Measurements from ENCODE around the gene PVALB.
A peak's percentile ranks its signal among the peaks of the same experiment; 100 is the strongest.

Gene PVALB

DNA sequence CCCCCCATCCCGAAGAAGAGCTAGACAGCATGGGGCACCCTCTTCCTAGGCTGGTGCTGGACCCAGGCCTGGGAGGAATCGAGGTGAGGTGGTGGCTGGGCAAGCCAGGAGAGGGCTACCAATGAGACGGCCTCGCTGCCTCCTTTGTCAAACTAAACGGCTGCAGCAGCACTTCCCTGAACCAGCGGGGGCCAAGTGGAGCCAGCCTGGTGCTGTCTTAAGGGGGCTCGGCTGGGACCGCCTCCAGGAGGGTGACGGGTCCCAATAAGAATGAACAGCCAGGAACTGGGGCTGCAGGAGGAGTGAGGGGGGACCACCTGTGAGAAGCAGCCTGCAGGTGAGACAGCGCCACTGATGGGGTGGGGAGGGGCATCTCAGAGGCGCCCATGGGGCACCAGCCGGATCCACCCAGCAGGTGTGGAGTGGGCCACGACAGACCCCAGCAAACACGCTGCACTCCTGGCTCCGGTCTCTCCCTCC lies 58.0 kb downstream of the PVALB start:
- DNase-seq (ENCODE audit: extremely low spot score) = no peak
- POLR2A ChIA-PET = interaction anchor here (2.9 kb wide), 1 partner anchor 17 kb away, joined by 13 read pairs; the partner anchor contains the start of gene IFT27
- CTCF ChIA-PET = interaction anchor here (0.8 to 2.6 kb wide), 3 partner anchors 15 to 174 kb away, joined by 3 to 30 read pairs (median 4); partner anchors contain the start of gene IFT27
- TF ChIP-seq L3MBTL2 (conservative IDR thresholded peaks at IDR 0.05) = no peak
- TF ChIP-seq FOXA1 (IDR thresholded peaks at IDR 0.05) = no peak
- TF ChIP-seq HDGF (IDR thresholded peaks at IDR 0.05; ENCODE audit: borderline replicate concordance) = no peak
- no peak for TF ChIP-seq SUZ12 (IDR thresholded peaks at IDR 0.05)
- TF ChIP-seq ELF4 (IDR thresholded peaks at IDR 0.05) = no peak
- no peak for TF ChIP-seq ZNF384 (IDR thresholded peaks at IDR 0.05)
- no peak for TF ChIP-seq FOXM1 (IDR thresholded peaks at IDR 0.05; ENCODE audit: borderline replicate concordance)
- TF ChIP-seq FOXK2 (IDR thresholded peaks at IDR 0.05) = no peak
- TF ChIP-seq LEF1 (IDR thresholded peaks at IDR 0.05; ENCODE audit: borderline replicate concordance) = no peak
- TF ChIP-seq TARDBP (IDR thresholded peaks at IDR 0.05) = no peak
- TF ChIP-seq CTBP1 (IDR thresholded peaks at IDR 0.05; ENCODE audit: borderline replicate concordance) = no peak
- TF ChIP-seq, protein P1, sequence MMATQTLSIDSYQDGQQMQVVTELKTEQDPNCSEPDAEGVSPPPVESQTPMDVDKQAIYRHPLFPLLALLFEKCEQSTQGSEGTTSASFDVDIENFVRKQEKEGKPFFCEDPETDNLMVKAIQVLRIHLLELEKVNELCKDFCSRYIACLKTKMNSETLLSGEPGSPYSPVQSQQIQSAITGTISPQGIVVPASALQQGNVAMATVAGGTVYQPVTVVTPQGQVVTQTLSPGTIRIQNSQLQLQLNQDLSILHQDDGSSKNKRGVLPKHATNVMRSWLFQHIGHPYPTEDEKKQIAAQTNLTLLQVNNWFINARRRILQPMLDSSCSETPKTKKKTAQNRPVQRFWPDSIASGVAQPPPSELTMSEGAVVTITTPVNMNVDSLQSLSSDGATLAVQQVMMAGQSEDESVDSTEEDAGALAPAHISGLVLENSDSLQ (IDR thresholded peaks at IDR 0.05) = no peak
- TF ChIP-seq NFRKB (IDR thresholded peaks at IDR 0.05) = no peak
- no peak for TF ChIP-seq BHLHE40 (IDR thresholded peaks at IDR 0.05; ENCODE audit: borderline replicate concordance)
- no peak for TF ChIP-seq SP1 (IDR thresholded peaks at IDR 0.05)
- TF ChIP-seq ARNT (IDR thresholded peaks at IDR 0.05) = no peak

DNA sequence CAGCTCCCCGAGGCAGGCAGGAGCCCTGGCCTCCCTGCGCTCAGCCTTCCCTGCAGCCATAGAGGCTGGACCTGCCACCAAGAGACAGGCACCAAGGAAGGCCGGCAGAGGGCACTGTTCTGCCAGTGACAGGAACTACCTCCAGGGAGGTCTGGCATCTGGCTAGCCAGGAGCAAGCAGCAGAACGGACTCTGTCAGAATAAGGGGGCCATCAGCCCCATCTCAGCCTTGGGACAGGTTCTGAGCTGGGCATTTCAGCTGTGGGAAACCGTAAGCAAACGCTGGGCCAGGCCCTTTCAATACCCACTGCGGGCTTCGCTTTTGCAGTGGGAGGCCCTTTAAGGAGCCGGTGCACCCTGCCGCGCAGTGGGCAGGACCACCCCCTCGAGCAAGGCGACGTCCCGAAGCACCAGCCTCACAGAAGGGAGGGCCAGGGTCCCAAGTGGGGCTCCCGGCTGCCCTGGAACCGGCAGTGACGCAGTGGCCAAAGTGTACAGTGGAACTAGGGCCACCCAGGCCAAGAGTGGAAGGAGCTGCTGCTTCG lies 59.1 kb downstream of the PVALB start:
- CTCF ChIA-PET = interaction anchor here (0.6 to 2.6 kb wide), 9 partner anchors 11 to 225 kb away, joined by 3 to 30 read pairs (median 3); partner anchors contain the start of gene IFT27
- no peak for TF ChIP-seq LEF1 (IDR thresholded peaks at IDR 0.05; ENCODE audit: borderline replicate concordance)
- TF ChIP-seq TARDBP (IDR thresholded peaks at IDR 0.05) = no peak
- no peak for TF ChIP-seq FOXK2 (IDR thresholded peaks at IDR 0.05)
- no peak for TF ChIP-seq BHLHE40 (IDR thresholded peaks at IDR 0.05; ENCODE audit: borderline replicate concordance)
- no peak for TF ChIP-seq FOXM1 (IDR thresholded peaks at IDR 0.05; ENCODE audit: borderline replicate concordance)
- no peak for TF ChIP-seq SP1 (IDR thresholded peaks at IDR 0.05)
- TF ChIP-seq SUZ12 (IDR thresholded peaks at IDR 0.05) = no peak
- no peak for TF ChIP-seq NFRKB (IDR thresholded peaks at IDR 0.05)
- TF ChIP-seq, protein P1 (IDR thresholded peaks at IDR 0.05) = no peak
- no peak for TF ChIP-seq L3MBTL2 (conservative IDR thresholded peaks at IDR 0.05)
- TF ChIP-seq CTBP1 (IDR thresholded peaks at IDR 0.05; ENCODE audit: borderline replicate concordance) = no peak
- no peak for TF ChIP-seq HDGF (IDR thresholded peaks at IDR 0.05; ENCODE audit: borderline replicate concordance)
- no peak for TF ChIP-seq FOXA1 (IDR thresholded peaks at IDR 0.05)
- no peak for TF ChIP-seq ARNT (IDR thresholded peaks at IDR 0.05)
- no peak for TF ChIP-seq ZNF384 (IDR thresholded peaks at IDR 0.05)
- no peak for TF ChIP-seq ELF4 (IDR thresholded peaks at IDR 0.05)
- POLR2A ChIA-PET = interaction anchor here (0.9 kb wide), 1 partner anchor 18 kb away, joined by 3 read pairs; the partner anchor contains the start of gene IFT27
- DNase-seq (ENCODE audit: extremely low spot score) = peak; percentile 86

DNA sequence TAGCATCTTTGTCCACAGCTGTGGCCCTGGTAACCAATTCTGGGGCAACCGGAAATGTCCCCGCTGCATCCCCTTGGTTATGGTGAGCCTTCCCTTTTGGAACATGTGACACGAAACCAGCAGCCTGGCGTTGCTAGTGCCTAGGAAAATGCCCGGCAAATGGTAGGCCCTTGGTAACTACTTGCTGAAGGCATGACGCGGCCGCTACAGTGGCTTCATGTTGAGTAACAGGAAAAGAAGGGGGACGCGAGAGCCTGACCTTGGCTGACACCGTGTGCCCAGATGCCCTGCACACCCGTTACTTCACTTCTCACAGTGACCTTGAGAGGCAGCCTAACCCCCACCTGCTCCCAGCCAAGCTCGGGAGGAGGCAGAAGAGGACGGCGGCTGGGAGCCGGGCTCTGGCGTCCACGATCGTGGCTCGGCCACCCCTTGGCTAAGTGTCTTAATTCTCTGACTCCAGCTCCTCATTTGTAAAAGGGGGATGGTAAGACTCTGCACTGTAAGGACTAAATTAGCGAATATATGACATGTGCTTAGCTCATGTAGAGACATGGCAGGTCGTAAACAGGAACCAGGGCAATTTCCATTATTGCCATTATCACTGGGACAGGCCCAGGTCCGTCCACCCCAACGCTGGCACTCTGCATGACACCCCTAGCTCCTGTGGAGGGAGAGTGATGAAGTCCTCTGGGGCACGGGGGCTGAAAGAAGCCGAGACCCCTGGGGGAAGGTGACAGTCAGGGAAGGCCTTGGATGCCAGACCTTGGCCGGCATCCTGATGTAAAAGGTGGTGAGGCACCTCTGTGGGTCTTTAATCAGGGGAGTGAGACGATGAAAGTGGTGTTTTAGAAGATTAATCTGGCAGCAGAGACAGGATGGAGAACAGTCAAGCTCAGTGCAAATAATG lies 59.8 kb downstream of the PVALB start:
- POLR2A ChIA-PET = interaction anchor here (0.9 kb wide), 1 partner anchor 18 kb away, joined by 3 read pairs; the partner anchor contains the start of gene IFT27
- DNase-seq (ENCODE audit: extremely low spot score) = no peak
- CTCF ChIA-PET = interaction anchor here (0.6 to 2.6 kb wide), 8 partner anchors 11 to 1500 kb away, joined by 3 to 30 read pairs (median 4); partner anchors contain the start of gene IFT27
- no peak for TF ChIP-seq SP1 (IDR thresholded peaks at IDR 0.05)
- no peak for TF ChIP-seq LEF1 (IDR thresholded peaks at IDR 0.05; ENCODE audit: borderline replicate concordance)
- no peak for TF ChIP-seq TARDBP (IDR thresholded peaks at IDR 0.05)
- TF ChIP-seq BHLHE40 (IDR thresholded peaks at IDR 0.05; ENCODE audit: borderline replicate concordance) = no peak
- TF ChIP-seq, protein P1 (IDR thresholded peaks at IDR 0.05) = no peak
- no peak for TF ChIP-seq CTBP1 (IDR thresholded peaks at IDR 0.05; ENCODE audit: borderline replicate concordance)
- no peak for TF ChIP-seq HDGF (IDR thresholded peaks at IDR 0.05; ENCODE audit: borderline replicate concordance)
- TF ChIP-seq ELF4 (IDR thresholded peaks at IDR 0.05) = no peak
- TF ChIP-seq NFRKB (IDR thresholded peaks at IDR 0.05) = no peak
- no peak for TF ChIP-seq FOXA1 (IDR thresholded peaks at IDR 0.05)
- no peak for TF ChIP-seq FOXK2 (IDR thresholded peaks at IDR 0.05)
- TF ChIP-seq SUZ12 (IDR thresholded peaks at IDR 0.05) = no peak
- no peak for TF ChIP-seq ARNT (IDR thresholded peaks at IDR 0.05)
- TF ChIP-seq FOXM1 (IDR thresholded peaks at IDR 0.05; ENCODE audit: borderline replicate concordance) = no peak
- no peak for TF ChIP-seq L3MBTL2 (conservative IDR thresholded peaks at IDR 0.05)
- no peak for TF ChIP-seq ZNF384 (IDR thresholded peaks at IDR 0.05)

DNA sequence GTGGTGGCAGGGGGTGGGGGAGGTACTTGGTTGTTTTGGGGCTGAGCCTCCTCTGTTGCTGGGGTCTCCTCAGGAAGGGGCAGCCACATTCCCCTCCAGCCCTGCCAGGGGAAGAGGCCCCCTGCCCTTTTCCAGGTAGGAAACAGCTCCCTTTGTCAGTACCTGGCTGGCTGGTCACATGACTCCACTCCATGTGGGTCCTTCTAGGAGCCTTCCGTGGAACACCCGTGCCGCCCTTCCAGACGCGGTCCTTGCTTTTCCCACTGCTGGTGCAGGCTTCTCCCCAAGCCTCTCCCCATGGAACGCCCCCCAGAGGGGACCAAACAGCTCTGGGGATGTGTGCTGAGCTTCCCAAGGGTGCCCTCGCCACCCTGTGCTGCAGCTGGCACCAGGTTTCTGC lies 60.8 kb downstream of the PVALB start:
- ChIA-PET POLR2A (interaction anchor here (1.2 kb wide), 1 partner anchor 20 kb away, joined by 4 read pairs; the partner anchor contains the start of gene IFT27), CTCF (interaction anchor here (0.8 to 1.5 kb wide), 2 partner anchors 18 to 209 kb away, joined by 3 to 4 read pairs; no protein-coding TSS in a partner anchor)
- DNase-seq (ENCODE audit: extremely low spot score) = no peak
- TF ChIP-seq TARDBP (IDR thresholded peaks at IDR 0.05) (no peak), FOXA1 (IDR thresholded peaks at IDR 0.05) (no peak), BHLHE40 (IDR thresholded peaks at IDR 0.05; ENCODE audit: borderline replicate concordance) (no peak), FOXM1 (IDR thresholded peaks at IDR 0.05; ENCODE audit: borderline replicate concordance) (no peak), CTBP1 (IDR thresholded peaks at IDR 0.05; ENCODE audit: borderline replicate concordance) (no peak), HDGF (IDR thresholded peaks at IDR 0.05; ENCODE audit: borderline replicate concordance) (no peak), SUZ12 (IDR thresholded peaks at IDR 0.05) (no peak), ZNF384 (IDR thresholded peaks at IDR 0.05) (no peak), SP1 (IDR thresholded peaks at IDR 0.05) (no peak), FOXK2 (IDR thresholded peaks at IDR 0.05) (no peak), L3MBTL2 (conservative IDR thresholded peaks at IDR 0.05) (no peak), LEF1 (IDR thresholded peaks at IDR 0.05; ENCODE audit: borderline replicate concordance) (no peak), ARNT (IDR thresholded peaks at IDR 0.05) (no peak)
- TF ChIP-seq, protein P1 (IDR thresholded peaks at IDR 0.05) = no peak
